ENCODE results near the gene RFX8. TPM values are rescaled to one million over a fixed set of nuclear protein-coding genes. Genes with fewer than 3 reads are reported as not detected.

The RFX8 gene
- total and polyA plus RNA-seq, 8 donors, result 0.13 to 0.92 TPM; not detected in 6

GRCh38 chr2:101388232-101388631 lies 86.7 kb downstream of the RFX8 start:
- no peak overlapping the region for H3K27ac ChIP-seq
- no peaks in the 10 kb centered on the region for H3K9me3 ChIP-seq
- WGBS, 5 donors, result 36 to 57% (median 49%) methylated on average over 4 of the region's 4 CpGs
- H3K4me3 ChIP-seq, result no peak overlapping the region
- no peaks in the 10 kb centered on the region for H3K36me3 ChIP-seq
- DNase-seq, result no peak
- peaks cover 0 to 70% (median 39%) of the 10 kb centered on the region in 3 donors for H3K27me3 ChIP-seq
- intact Hi-C loops (cut with DNase I; ENCODE audit: low total_unique reads), result no loop called here
- peaks cover 10 to 23% (median 18%) of the 10 kb centered on the region in 4 donors for H3K4me1 ChIP-seq
- TF ChIP-seq EP300 (IDR thresholded peaks at IDR 0.05) (no peak), POLR2AphosphoS5 (IDR thresholded peaks at IDR 0.05) (no peak), POLR2A (IDR thresholded peaks at IDR 0.05) (no peak)
- TF ChIP-seq, protein P1, sequence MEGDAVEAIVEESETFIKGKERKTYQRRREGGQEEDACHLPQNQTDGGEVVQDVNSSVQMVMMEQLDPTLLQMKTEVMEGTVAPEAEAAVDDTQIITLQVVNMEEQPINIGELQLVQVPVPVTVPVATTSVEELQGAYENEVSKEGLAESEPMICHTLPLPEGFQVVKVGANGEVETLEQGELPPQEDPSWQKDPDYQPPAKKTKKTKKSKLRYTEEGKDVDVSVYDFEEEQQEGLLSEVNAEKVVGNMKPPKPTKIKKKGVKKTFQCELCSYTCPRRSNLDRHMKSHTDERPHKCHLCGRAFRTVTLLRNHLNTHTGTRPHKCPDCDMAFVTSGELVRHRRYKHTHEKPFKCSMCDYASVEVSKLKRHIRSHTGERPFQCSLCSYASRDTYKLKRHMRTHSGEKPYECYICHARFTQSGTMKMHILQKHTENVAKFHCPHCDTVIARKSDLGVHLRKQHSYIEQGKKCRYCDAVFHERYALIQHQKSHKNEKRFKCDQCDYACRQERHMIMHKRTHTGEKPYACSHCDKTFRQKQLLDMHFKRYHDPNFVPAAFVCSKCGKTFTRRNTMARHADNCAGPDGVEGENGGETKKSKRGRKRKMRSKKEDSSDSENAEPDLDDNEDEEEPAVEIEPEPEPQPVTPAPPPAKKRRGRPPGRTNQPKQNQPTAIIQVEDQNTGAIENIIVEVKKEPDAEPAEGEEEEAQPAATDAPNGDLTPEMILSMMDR (IDR thresholded peaks at IDR 0.05), result no peak

GRCh38 chr2:101387151-101387834 lies 87.6 kb downstream of the RFX8 start, which contains the start of gene CREG2:
Gene CREG2 (minus strand): TSS chr2:101387503. CDS start chr2:101387457, 46 bp downstream.
- intact Hi-C loops (cut with DNase I; ENCODE audit: low total_unique reads), result no loop called here
- no peak for TF ChIP-seq POLR2A (IDR thresholded peaks at IDR 0.05)
- TF ChIP-seq EP300 (IDR thresholded peaks at IDR 0.05), result no peak
- TF ChIP-seq POLR2AphosphoS5 (IDR thresholded peaks at IDR 0.05), result no peak
- TF ChIP-seq, protein P1 (IDR thresholded peaks at IDR 0.05), result peak in 4 of 7 experiments; percentile 16 to 45 (median 28)
- H3K27ac ChIP-seq, result no peak within 1 kb of the TSS
- peak within 1 kb of the TSS; percentile 45 to 63 (median 54) for H3K4me3 ChIP-seq
- peaks cover 0 to 73% (median 39%) of the 10 kb centered on the region in 3 donors for H3K27me3 ChIP-seq
- 1% methylated on average over 19 to 79 of the region's 79 CpGs for WGBS, 5 donors
- no peaks in the 10 kb centered on the region for H3K36me3 ChIP-seq
- peaks cover 10 to 23% (median 18%) of the 10 kb centered on the region in 4 donors for H3K4me1 ChIP-seq
- DNase-seq, result peak; percentile 75 to 90
- no peaks in the 10 kb centered on the region for H3K9me3 ChIP-seq

- no peak for DNase-seq
- Histone ChIP-seq H3K27me3 (peaks cover 0 to 73% (median 39%) of the 10 kb centered on the region in 3 donors), H3K4me3 (peak overlapping the region; percentile 45 to 63 (median 54)), H3K4me1 (peaks cover 10 to 23% (median 18%) of the 10 kb centered on the region in 4 donors), H3K9me3 (no peaks in the 10 kb centered on the region), H3K27ac (no peak overlapping the region), H3K36me3 (no peaks in the 10 kb centered on the region)
- intact Hi-C loops (cut with DNase I; ENCODE audit: low total_unique reads), result no loop called here
- no peak for TF ChIP-seq EP300 (IDR thresholded peaks at IDR 0.05)
- TF ChIP-seq POLR2AphosphoS5 (IDR thresholded peaks at IDR 0.05), result no peak
- TF ChIP-seq, protein P1 (IDR thresholded peaks at IDR 0.05), result no peak
- no peak for TF ChIP-seq POLR2A (IDR thresholded peaks at IDR 0.05)
- 1 to 3% (median 2%) methylated on average over 7 to 45 of the region's 45 CpGs for WGBS, 5 donors
Observed at GRCh38 chr2:101386599-101387150, 88.2 kb downstream of the RFX8 start.

DNA sequence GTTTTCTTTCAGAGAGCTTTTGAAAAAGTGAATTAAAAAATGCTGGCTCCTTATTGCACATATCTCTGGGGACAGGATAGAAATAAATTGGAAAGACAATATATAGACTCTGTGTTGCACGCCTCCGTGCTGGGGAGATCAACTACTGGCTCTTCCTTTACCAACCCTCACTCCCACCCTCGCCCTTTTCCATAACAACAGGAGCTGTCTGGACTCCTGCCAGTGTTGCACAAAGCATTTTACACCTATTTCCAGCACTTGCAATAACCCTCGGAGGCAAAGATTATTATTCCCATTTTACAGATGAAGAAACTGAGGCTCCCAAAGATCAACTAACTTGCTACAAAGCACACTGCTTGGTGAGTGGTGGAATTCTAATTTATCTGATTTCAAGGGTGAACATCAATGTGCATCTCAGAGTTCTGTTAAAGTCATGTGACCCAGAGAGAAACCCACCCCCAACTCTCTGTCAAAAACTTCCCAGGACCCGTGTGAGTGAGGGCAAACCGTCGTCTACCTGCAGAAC lies 91.8 kb downstream of the RFX8 start:
- WGBS, 5 donors, result 71 to 79% (median 74%) methylated on average over 7 of the region's 7 CpGs
- Histone ChIP-seq H3K9me3 (no peaks in the 10 kb centered on the region), H3K4me1 (peaks cover 10 to 21% (median 17%) of the 10 kb centered on the region in 4 donors), H3K36me3 (no peaks in the 10 kb centered on the region), H3K27me3 (peaks cover 0 to 51% (median 29%) of the 10 kb centered on the region in 3 donors), H3K27ac (no peak overlapping the region), H3K4me3 (no peak overlapping the region)
- DNase-seq, result no peak
- no peak for TF ChIP-seq POLR2AphosphoS5 (IDR thresholded peaks at IDR 0.05)
- TF ChIP-seq EP300 (IDR thresholded peaks at IDR 0.05), result no peak
- TF ChIP-seq POLR2A (IDR thresholded peaks at IDR 0.05), result no peak
- TF ChIP-seq, protein P1 (IDR thresholded peaks at IDR 0.05), result no peak
- intact Hi-C loops (cut with DNase I; ENCODE audit: low total_unique reads), result no loop called here

Data from stomach (tissue), 9 donors.